Adrenal gland (tissue), 12 donors: ENCODE measurements around the gene CLEC16A. TPM values are rescaled to one million over a fixed set of nuclear protein-coding genes. Genes with fewer than 3 reads are reported as not detected.
A peak's percentile ranks its signal among the peaks of the same experiment; 100 is the strongest.

Experiments
- DNase-seq, 7 donors: peaks; one replicate each; pipeline ENCODE4 v3.0.0-alpha.2; 2019 to 2020
- H3K27ac ChIP-seq, 5 donors: fragments of 200-600 bp; sonication (generic) in 4 of 5; 1 replicate in 3 of 5; 2 replicates in 2 of 5; pipeline versions ENCODE4 v1.5.1 to v1.8.0; 2016 to 2020; ENCODE audit warnings: mild to moderate bottlenecking in 1 of 5
- H3K27me3 ChIP-seq: fragments of 200-600 bp; 2 replicates; pipeline ENCODE4 v1.8.0; 2021
- H3K36me3 ChIP-seq, 2 donors: fragments of 200-600 bp; replicated peaks in 1 of 2; 1 replicate in 1 of 2; 2 replicates in 1 of 2; pipeline versions ENCODE4 v1.5.1 to v1.8.0; 2018 to 2022
- H3K4me1 ChIP-seq, 2 donors: fragments of 200-600 bp; replicated peaks in 1 of 2; 1 replicate in 1 of 2; 2 replicates in 1 of 2; pipeline versions ENCODE4 v1.5.1 to v1.8.0; 2018 to 2021
- H3K4me3 ChIP-seq, 4 donors: fragments of 200-600 bp; sonication (generic) in 3 of 4; one replicate each; pipeline ENCODE4 v1.5.1; 2016 to 2018
- H3K9me3 ChIP-seq, 3 donors: fragments of 200-600 bp; sonication (generic) in 1 of 3; replicated peaks in 1 of 3; 1 replicate in 2 of 3; 2 replicates in 1 of 3; pipeline versions ENCODE4 v1.5.1 to v1.8.0; 2016 to 2021
- CTCF ChIP-seq, 6 experiments: fragments of 450-650 bp in 4 of 6; fragments of 200-600 bp in 2 of 6; sonication (generic) in 1 of 6; IDR thresholded peaks; 1 replicate in 5 of 6; 2 replicates in 1 of 6; pipeline versions ENCODE4 v1.5.1 to v1.8.0; 2016 to 2021; ENCODE audit warnings: antibody characterized with exemption in 6 of 6, mild to moderate bottlenecking in 2 of 6, moderate library complexity in 1 of 6
- POLR2A ChIP-seq, 2 donors: fragments of 450-650 bp; IDR thresholded peaks; one replicate each; pipeline ENCODE4 v1.6.1; 2017; ENCODE audit warnings: antibody characterized with exemption in 2 of 2, mild to moderate bottlenecking in 2 of 2, moderate library complexity in 1 of 2
- WGBS, 4 donors: extraction: QIAGEN DNeasy Blood & Tissue Kit in 2 of 4; methylation state at CpG; one replicate each; pipeline versions ENCODE4 v1.1.5 to v1.1.7; 2013 to 2017; 5-methylcytosine and 5-hydroxymethylcytosine counted together
- intact Hi-C, 2 donors: fragments of 100-400 bp; cut with DNase I; formaldehyde crosslinking; loops; one replicate each; pipeline versions ENCODE4 v1.14.1 to v1.15.0; 2022 to 2023
- polyA plus RNA-seq, 3 donors: library from polyadenylated mRNA; stranded (reverse); fragments of 200-250 nt in 2 of 3; fragments of 350-450 nt in 1 of 3; fragmentation: Illumina TruSeq in 1 of 3; extraction: RNeasy Lipid Tissue Mini Kit (QIAGEN cat#74804) in 1 of 3; gene quantifications; one replicate each; pipeline ENCODE4 v1.2.3, GENCODE V29; 2013 to 2014
- total RNA-seq, 9 donors: library from RNA; depleted of rRNA in 4 of 9; stranded (reverse); fragments of >200 nt in 4 of 9; fragments of 120-200 nt in 1 of 9; fragmentation: NEBNext Ultra II Directional in 1 of 9; extraction: Animal tissue kit (Norgen Biotek cat#: 25700) in 1 of 9; gene quantifications; one replicate each; pipeline versions ENCODE4 v1.1.0 to v1.2.4, GENCODE V29; 2013 to 2023
- donor health status: healthy with polysubstance abuse.
- donor health status: Bipolar disorder and iron deficiency.
- donor health status: DM: yes; HTN: yes; CAD: no.
- donor health status: DM: no; HTN: no; CAD: no.
- donor health status: DM: no; HTN: no; CAD: no.
- donor health status: DM: yes; HTN: yes; CAD: no.

Gene CLEC16A
- total and polyA plus RNA-seq, 12 donors, result 14.0 to 37.2 (median 27.6) TPM

DNA sequence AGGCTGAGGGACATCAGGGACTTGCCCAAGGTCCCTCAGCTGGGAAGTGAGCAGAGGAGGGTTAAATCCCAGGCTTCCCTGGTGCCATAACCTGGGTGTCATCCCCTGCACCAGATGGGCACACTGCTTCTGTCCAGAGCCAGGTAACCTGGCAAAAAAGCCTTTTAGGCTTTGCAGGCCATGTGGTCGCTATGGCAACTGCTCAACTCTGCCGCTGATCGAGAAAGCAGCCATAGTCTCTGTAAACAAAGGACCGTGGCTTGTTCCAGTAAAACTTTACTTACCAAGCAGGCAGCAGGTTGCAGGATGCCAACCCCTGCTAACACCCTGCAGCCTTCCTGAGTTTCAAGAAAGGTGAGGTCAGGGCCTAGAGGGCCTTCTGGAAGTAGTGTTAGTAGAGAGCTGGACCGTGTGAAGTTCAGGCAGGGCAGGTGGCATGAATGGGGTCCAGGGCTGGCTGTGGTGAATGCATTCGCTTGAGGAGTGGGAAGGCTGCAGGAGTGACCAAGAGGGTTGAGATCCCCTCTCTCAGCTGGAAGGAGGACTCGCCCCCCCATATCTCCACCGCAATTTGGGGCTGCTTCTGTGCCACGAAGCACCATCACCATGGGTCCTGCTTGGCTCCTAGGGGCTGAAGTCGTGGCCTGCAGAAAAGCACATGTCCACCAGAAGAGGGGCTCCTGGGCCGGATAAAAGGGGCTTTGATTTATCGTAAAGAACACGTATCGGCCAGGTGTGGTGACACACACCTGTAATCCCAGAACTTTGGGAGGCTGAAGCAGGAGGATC, 220.3 kb downstream of the CLEC16A start:
- no peak overlapping the region for H3K4me3 ChIP-seq
- DNase-seq, result peak in 1 of 7 donors; percentile 70
- intact Hi-C loops, result loop anchor here (10.0 kb wide), 2 partner anchors 60 to 80 kb away; no protein-coding TSS in a partner anchor
- peaks cover 0 to 6% of the 10 kb centered on the region in 2 donors for H3K36me3 ChIP-seq
- H3K27ac ChIP-seq, result no peak overlapping the region
- H3K27me3 ChIP-seq, result no peaks in the 10 kb centered on the region
- H3K9me3 ChIP-seq, result no peaks in the 10 kb centered on the region
- no peak for TF ChIP-seq POLR2A (IDR thresholded peaks at IDR 0.05)
- no peak for TF ChIP-seq CTCF (IDR thresholded peaks at IDR 0.05)
- WGBS, 4 donors, result 93 to 99% (median 95%) methylated on average over 12 to 14 of the region's 14 CpGs
- peaks cover 11 to 28% of the 10 kb centered on the region in 2 donors for H3K4me1 ChIP-seq

- Histone ChIP-seq H3K4me1 (peaks cover 11 to 28% of the 10 kb centered on the region in 2 donors), H3K9me3 (no peaks in the 10 kb centered on the region), H3K4me3 (no peak overlapping the region), H3K27me3 (no peaks in the 10 kb centered on the region), H3K36me3 (peaks cover 0 to 6% of the 10 kb centered on the region in 2 donors), H3K27ac (no peak overlapping the region)
- no peak for DNase-seq
- 98 to 100% (median 99%) methylated on average over 2 to 4 of the region's 4 CpGs for WGBS, 4 donors
- TF ChIP-seq POLR2A (IDR thresholded peaks at IDR 0.05) (no peak), CTCF (IDR thresholded peaks at IDR 0.05) (no peak)
- intact Hi-C loops, result loop anchor here (10.0 kb wide), 2 partner anchors 59 to 79 kb away; no protein-coding TSS in a partner anchor
Observed at GRCh38 chr16:11165349-11165748, 221.0 kb downstream of the CLEC16A start.

GRCh38 chr16:11165894-11166665, 221.7 kb downstream of the CLEC16A start:
- no peaks in the 10 kb centered on the region for H3K27me3 ChIP-seq
- no peak overlapping the region for H3K4me3 ChIP-seq
- H3K9me3 ChIP-seq, result no peaks in the 10 kb centered on the region
- no peak for DNase-seq
- 80 to 90% (median 86%) methylated on average over 12 to 22 of the region's 22 CpGs for WGBS, 4 donors
- intact Hi-C loops, result loop anchor here (10.0 kb wide), 2 partner anchors 59 to 79 kb away; no protein-coding TSS in a partner anchor
- no peak overlapping the region for H3K27ac ChIP-seq
- H3K4me1 ChIP-seq, result peaks cover 11 to 28% of the 10 kb centered on the region in 2 donors
- peaks cover 0 to 6% of the 10 kb centered on the region in 2 donors for H3K36me3 ChIP-seq
- no peak for TF ChIP-seq CTCF (IDR thresholded peaks at IDR 0.05)
- no peak for TF ChIP-seq POLR2A (IDR thresholded peaks at IDR 0.05)

GRCh38 chr16:11167581-11167980, 223.2 kb downstream of the CLEC16A start:
- no peak for TF ChIP-seq CTCF (IDR thresholded peaks at IDR 0.05)
- no peak for TF ChIP-seq POLR2A (IDR thresholded peaks at IDR 0.05)
- 92 to 99% (median 95%) methylated on average over 6 of the region's 6 CpGs for WGBS, 4 donors
- DNase-seq, result no peak
- intact Hi-C loops, result loop anchor here (10.0 kb wide), 2 partner anchors 57 to 77 kb away; no protein-coding TSS in a partner anchor
- H3K4me1 ChIP-seq, result peaks cover 0 to 14% of the 10 kb centered on the region in 2 donors
- no peak overlapping the region for H3K4me3 ChIP-seq
- no peaks in the 10 kb centered on the region for H3K9me3 ChIP-seq
- peaks cover 0 to 6% of the 10 kb centered on the region in 2 donors for H3K36me3 ChIP-seq
- H3K27me3 ChIP-seq, result no peaks in the 10 kb centered on the region
- no peak overlapping the region for H3K27ac ChIP-seq
